Measurements from ENCODE around the gene MSRB1.
A peak's percentile ranks its signal among the peaks of the same experiment; 100 is the strongest.
"Not testable (repeated sequence)": the region's sequence is repeated elsewhere in the genome, so short reads cannot be mapped to it uniquely, and the experiment has no call there.

MSRB1 gene

DNA sequence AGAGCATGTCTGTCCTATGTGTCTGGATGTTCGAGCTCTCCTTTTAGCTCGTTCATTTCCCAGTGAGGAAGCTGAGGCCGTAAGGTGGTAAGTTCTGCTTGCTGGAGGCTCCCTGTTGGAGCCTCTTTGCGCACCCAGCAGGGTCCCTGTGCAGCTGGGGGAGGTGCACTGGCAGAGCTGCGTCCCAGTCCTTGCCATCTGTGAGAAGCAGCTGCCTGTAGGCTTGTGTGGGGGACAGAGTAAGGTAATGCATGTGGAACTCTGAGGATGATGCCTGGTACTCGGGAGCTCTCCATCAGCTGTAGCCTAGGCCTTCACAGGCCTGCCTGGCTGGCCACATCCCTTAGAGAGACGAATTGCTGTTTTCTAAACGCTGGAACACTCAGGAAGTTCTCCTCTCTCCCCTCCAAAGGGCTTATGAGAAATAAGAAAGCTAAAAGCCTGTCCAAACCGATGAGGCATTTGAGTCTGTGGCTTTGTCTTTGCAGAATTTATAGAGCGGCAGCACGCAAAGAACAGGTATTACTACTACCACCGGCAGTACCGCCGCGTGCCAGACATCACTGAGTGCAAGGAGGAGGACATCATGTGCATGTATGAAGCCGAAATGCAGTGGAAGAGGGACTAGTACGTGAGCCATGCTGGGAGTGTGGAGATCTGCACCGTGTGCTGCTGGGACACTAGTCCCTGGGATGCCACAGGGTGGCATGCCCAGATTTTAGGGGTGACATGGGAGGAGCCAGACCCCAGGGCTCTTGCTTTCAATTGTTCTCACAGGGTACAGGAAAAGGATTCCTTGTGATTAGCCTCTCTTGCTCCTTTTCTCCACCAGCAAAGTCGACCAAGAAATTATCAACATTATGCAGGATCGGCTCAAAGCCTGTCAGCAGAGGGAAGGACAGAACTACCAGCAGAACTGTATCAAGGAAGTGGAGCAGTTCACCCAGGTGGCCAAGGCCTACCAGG is 17.9 kb upstream of the MSRB1 start:
- no peak for DNase-seq

DNA sequence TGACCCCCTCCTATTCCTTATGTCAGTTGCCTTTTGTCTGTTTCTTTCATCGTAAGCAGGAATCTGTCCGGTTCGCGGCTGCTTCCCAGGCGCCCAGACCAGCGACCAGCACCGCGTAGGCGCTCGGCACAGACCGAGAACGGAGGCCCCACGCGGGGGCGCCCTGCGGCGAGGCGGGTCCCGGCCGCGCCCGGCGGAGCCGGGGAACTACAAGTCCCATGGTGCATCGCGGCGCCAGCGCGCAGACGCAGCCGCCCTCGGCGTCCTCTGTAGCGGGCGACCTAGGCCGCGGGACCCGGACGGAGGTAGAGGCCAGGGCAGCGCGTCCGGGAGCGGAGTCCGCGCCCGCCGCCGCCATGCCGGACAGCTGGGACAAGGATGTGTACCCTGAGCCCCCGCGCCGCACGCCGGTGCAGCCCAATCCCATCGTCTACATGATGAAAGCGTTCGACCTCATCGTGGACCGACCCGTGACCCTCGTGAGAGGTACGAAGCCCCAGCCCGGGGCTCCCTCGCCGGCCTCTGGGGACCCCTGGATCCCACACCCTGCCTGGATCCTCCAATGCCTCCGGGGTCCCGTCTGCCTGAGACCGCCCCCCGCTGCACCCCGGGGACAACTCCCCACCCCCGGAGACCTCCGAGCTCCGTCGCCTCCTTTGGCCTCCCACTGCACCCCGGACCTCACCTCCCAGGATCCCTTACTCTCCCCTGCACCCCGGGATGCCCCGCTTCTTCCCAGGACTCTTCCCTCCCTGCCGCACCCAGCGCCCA is 16.5 kb upstream of the MSRB1 start, which contains the start of gene NDUFB10:
TSS of gene NDUFB10 (plus strand) at position 270 of the 771 bp plus-strand sequence. CDS start at position 357, 87 bp downstream.
- DNase-seq = peak; percentile 86

DNA sequence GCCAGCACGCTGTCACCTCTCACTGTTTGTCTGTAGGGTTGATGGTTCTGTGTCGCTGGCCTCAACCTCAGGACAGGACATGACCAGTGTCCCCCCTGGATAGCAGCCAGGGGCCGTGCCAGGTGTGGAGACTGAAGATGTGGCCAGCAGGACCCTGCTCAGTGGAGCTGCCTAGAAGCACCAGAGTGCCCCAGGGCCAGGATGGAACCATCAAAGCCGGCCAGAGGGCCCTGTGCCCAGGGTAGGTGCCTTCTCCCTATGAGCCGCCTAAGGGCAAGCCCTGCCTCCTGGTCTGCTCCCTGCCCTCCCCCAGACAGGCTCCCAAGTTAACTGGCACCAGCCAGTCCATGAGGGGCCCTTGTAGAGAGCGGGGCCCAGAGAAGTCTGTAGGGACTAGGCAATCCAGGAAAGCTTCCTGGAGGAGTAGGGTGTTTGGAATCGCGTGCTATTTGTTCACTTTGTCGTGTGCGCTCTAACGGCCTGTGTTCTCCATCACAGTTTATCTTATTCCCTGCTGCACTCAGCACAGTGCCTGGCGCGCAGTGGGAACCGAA is 15.8 kb upstream of the MSRB1 start:
- DNase-seq = no peak

DNA sequence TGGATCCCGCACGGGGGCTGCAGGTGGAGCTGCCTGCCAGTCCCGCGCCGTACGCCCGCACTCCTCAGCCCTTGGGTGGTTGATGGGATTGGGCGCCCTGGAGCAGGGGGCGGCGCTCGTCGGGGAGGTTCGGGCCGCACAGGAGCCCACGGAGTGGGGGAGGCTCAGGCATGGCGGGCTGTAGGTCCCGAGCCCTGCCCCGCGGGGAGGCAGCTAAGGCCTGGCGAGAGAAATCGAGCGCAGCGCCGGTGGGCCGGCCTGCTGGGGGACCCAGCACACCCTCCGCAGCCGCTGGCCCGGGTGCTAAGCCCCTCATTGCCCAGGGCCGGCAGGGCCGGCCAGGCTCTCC is 15.1 kb upstream of the MSRB1 start:
- not testable (repeated sequence) for DNase-seq

DNA sequence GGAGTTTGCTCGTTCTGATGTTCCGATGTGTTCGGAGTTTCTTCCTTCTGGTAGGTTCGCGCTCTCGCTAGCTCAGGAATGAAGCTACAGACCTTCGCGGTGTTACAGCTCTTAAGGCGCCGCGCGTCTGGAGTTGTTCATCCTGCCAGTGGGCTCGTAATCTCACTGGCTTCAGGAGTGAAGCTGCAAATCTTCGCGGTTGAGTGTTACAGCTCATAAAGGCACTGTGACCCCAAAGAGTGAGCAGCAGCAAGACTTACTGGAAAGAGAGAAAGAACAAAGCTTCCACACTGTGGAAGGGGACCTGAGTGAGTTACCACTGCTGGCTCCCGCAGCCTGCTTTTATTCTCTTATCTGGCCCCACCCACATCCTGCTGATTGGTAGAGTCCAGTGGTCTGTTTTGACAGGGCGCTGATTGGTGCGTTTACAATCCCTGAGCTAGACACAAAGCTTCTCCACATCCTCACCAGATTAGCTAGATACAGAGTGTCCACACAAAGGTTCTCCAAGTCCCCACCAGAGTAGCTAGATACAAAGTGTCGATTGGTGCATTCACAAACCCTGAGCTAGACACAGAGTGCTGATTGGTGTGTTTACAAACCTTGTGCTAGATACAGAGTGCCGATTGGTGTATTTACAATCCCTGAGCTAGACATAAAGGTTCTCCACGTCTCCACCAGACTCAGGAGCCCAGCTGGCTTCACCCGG is 14.6 kb upstream of the MSRB1 start:
- not testable (repeated sequence) for DNase-seq

DNA sequence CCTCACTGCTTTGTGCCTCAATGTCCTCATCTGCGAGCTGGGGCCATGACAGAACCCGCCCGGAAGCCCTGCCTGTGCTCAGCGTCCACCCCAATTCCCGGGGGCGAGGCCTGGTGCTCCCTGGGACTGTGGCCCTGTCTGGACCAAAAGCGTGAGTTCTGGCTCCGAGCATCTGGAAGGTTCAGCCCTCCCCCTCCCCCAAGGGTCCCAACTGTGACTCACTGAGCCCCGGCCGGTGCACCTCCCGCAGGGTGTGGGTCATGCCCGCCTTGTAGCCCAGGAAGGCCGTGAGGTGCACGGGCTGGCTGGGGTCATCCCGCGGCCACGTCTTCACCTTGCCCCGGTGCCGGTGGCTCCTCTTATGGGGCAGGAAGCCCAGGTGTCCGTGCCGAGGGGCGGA is 10.7 kb upstream of the MSRB1 start:
- DNase-seq = no peak

DNA sequence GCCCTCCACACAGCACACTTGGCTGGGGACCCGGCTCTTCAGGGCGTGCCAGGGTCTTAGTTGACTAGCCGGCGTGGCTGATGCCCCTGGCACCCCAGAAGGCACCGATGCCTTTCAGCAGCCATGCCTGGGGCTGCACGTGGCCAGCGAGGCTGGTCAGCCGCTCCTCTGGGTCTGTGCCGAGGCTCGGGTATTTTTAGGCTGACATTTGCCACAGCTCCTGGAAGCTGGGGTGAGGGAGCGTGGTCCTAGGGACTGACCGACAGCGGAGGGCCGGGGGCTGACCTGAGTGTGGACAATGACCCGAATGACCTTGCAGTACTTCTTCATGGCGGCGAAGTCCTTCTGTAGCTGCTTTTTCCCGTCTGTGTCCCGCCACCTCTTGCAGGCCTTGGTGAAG is 7.6 kb upstream of the MSRB1 start:
- no peak for DNase-seq

DNA sequence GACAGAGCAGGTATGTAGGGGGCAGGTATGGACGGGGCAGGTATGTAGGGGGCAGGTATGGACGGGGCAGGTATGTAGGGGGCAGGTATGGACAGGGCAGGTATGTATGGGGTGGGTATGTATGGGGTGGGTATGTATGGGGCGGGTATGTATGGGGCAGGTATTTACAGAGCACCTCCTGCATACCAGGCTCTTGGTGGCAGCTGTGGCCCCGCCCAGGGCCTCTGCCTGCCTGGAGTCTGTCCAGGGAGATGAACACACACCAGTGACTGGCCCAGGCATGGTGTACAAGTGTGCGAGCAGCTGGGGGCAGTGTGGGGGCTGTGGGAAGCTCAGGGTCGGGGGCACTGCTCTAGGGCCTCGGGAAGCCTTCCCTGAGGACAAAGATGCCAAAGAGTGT is 7.0 kb upstream of the MSRB1 start:
- no peak for DNase-seq

DNA sequence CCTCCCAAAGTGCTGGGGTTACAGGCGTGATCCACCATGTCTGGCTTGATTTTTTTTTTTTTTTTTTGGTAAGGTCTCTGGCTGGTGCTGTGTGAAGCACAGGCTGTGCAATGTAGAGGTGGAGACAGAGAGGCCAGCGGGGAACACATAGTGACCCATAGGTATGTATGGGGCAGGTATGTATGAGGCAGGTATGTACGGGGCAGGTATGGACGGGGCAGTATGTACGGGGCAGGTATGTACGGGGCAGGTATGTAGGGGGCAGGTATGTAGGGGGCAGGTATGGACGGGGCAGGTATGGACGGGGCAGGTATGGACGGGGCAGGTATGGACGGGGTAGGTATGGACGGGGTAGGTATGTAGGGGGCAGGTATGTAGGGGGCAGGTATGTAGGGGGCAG is 6.5 kb upstream of the MSRB1 start:
- no peak for DNase-seq

DNA sequence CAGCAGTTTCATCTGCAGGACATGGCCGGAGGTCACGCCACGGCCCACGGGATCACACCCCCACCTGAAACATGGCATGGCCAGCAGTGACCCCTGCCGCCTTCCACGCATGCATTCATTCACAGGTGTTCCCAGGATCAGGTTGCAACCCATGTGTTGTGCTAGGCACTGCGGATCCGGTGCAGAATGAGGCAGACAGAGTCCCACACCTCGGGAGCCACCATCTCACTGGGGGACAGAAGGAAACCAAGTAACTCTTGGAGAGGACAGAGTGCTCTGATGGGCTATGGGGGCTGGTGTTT is 4.3 kb upstream of the MSRB1 start:
- no peak for DNase-seq

DNA sequence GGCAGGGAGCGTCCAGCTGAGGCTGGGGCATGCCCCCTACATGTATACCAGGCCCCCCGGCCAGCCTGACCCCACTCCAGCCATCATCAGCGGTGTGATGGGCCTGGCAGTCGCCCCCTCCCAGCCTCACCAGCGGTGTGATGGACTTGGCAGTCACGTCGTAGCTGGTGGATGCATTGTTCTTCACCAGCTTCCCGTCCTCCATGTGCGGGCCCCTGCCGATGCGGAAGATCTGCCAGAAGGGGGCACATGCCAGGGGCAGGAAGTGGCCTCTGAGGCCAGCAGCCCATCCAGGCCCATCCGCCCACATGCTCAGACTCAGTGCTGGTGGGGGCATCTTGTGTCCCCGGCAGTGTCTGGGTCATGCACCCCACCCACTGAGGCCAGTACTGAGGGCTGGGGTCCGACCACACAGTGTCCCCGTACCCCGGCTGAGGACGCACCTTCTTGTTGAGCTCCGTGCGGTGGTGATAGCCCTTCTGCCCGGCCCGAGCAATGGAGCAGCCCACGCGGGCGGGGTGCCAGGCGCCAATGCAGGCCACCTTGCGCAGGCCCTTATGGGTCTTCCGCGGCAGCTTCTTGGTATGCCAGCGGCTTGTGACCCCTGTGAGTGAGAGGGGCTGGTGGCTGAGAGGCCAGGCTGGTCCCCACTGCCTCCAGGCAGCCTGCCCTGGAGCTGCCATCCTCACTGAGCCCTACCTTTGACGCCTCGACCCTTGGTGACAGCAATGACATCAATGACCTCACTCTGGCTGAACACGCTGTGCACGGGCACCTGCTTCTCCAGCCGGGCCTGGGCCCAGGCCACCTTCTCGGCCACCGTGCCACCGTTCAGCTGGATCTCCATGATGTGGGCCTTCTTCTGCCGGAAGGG is 3.7 kb upstream of the MSRB1 start:
- no peak for DNase-seq

DNA sequence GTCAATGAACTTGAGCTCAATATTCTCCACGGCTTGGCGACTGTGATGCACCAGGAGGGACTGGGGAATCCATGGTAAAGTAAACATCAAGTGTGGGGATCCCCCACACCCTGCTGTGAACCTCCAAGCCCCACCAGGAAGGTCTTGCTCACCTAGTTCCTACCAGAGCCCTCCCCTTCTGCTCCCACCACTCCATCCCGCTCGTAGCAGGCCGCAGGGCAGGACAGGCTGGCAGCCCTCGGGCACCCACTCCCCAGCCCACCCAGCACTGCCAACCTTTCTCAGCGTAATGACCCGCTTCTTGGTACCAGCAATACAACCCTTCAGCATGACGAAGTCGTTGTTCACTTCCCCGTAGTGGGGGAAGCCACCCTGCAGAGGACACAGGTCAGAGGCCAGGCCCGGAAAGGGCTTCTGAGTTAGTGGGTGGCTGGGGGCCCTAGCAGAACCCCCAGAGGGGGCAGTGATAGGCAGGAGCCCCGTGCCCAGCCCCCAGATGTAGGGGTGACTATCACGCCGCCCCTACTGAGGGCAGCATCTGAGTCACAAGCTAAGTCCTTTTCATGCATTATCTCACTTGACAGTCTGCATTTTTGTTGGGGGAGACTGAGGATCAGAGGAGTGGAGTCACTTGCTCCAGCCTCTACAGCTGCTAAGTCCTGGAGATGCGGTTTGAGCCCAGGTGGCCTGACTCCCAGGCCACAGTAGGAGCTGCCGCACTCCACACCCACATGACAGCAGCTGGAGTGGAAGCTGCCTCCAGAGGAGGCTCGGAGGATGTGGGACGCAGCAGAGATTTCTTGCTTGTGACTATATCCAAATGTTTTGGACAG is 2.8 kb upstream of the MSRB1 start:
- no peak for DNase-seq

DNA sequence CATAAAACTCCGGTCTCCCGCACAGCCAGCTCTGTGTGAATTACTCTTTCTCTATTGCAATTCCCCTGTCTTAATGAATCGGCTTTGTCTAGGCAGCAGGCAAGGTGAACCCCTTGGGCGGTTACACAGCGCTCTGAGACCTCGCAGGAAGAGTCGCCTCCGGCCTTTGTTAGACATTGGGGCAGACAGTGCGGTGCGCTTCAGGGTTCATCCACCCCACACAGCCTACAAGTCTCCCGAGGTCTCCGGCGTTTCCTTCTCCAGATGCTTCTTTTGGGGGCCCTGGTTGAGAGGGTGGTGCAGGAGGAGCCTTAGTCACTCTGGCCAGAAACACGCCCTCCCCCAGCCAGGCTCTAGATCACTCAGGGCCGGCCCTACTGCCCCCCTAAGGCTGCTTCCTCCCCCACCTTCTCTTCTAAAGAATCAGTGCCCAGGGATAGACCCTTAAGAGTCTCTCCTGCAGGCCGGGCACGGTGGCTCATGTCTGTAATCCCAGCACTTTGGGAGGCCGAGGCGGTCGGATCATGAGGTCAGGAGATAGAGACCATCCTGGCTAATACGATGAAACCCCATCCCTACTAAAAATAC is 1.7 kb upstream of the MSRB1 start:
- no peak for DNase-seq

DNA sequence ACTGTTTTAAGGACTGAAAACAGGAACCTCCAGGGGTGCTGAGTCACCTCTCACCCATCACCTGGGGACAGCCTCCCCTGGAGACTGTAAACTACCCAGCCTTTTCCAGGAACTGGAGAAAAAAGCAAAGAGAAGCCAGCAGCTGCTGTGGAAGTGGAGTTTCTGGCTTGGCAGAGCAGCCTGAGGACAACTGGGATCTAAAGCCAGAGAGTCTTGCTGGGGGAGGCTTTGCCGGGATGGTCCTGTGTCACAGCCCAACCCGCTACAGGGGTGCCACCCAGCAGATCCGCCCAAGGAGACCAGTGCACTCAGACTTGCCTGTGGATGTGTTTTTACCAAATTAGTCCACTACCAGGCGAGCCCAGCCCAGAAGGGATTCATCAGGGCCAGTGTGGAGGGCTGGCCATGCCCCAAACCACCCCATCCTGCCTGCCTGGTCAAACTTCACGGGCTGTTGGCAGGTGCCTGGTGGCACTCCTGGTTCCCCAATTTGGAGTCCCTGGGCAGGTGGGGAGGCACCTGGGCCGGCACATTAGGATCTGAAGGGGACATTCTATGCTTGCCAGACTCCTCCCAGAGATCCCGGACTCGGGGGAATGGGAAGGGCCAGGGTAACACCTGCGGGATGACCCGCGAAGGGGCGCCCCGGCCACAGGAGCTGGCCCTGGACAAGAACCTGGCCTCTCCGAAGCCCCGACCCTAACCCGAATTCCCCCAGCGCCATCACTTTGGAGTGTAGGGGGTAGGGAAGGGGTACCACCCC is 771 bp downstream of the MSRB1 start:
- no peak for DNase-seq

DNA sequence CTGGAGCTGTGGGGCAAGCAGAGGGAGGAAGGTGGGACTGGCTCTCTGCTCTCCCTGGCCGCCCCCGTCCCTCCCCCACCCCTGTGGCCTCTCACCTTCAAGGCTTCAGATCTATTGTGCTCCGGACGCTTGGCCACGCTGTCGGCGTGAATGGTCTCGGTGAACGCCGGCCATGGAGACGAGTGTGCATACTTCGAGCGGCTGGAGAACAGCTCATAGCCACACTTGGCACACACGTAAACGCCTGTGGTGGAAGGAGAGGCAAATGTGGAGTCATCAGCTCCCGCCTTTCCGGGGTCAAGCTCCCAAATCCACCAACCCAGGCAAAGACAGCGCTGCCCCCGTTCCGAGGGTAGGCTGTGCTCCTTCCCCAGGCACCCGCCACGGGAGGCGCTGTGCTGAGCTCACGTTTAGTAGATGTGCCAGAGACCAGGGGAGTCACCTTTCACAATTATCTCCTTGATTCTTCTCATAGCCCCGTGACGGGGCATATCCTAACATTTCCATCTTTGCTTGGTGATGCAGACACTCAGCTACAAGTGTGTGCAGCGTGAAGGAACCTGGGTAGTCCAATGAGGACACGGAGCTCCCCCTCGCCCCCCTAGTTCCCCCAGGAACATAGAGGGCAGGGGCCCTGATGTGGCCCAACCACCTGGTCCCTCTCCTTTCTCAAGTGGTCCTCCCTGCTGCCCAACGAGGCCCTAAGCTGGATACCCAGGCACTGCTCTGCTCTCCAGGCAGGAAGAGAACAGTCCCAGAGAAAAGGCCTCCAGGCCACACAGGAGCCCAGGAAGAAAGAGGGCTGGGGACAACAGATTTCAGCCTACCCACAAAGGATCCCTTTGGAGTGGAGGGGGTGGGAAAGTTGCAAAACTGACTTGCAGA is 1.6 kb downstream of the MSRB1 start:
- DNase-seq = no peak

DNA sequence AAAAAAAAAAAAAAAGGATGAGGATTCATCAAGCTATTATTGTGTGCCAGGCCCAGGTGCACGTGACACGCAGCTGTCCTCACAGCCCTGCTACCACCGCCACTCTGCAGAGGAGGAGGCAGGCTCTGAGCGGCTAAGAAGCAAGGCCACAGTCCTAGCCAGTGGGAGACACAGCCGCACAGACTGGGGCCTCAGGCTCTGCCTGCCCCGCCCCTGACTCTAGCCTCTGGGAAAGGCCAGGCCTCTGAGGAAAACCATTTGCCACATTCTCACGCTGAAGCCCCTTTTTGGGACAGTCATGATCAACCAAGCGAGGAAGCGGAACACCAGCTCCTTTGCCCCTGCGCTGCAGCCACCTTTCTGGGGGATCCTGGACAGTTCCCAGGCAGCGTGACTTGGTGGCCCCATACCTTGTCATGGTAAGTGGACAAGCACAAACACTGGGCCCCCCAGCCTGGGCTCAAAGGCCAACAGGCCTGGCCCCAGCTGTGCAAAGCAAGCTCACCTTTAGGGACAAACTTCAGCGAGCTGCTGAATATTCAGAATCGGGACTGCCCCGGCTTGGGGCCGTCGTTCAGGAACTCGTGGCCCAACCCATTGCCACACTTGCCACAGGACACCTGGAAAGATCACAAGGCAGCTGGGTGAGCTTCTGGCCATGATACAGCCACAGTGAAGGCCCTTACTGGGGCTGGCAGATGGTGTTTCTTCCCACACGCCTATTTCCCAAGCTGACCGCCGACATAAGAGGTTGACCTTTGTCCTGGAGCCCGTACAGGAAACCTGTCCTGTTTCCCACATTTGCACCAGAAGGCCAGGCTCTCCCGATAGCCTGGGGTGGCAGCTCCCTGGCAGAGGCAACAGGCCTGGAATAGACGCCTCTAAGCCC is 2.5 kb downstream of the MSRB1 start:
- DNase-seq = no peak

DNA sequence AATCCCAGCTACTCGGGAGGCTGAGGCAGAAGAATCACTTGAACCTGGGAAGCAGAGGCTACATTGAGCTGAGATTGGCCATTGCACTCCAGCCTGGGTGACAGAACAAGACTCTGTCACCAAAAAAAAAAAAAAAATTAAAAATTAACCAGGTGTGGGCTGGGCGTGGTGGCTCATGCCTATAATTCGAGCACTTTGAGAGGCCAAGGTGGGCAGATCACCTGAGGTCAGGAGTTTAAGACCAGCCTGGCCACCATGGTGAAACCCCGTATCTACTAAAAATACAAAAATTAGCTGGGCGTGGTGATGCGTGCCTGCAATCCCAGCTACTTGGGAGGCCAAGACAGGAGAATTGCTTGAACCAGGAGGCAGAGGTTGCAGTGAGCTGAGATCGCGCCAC is 3.2 kb downstream of the MSRB1 start:
- DNase-seq = not testable (repeated sequence)

DNA sequence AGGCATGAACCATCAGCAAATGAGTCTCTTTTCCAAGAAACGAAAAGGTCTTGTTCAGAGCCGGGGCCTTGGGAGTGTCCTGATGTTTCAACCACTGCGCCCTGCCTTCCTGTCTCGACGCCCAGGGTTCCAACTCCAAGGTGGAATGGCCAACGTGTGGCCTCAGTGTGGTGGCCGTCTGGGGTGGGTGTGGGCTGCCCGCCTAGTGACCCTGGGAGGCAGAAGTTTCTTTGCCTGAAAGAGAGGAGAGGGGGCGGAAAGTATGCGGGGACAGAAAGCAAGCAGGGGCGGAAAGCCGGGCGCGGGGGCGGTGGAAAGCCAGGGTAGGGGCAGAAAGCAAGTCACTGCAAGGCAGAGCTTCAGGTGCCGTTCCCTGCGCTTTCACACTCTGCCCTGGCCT is 4.1 kb downstream of the MSRB1 start:
- no peak for DNase-seq

All from CD4-positive, alpha-beta T cell treated with Interleukin-4 for 4 hours (primary cell).